H1 (cell line): ENCODE data around the gene ATE1. TPM values are rescaled to one million over a fixed set of nuclear protein-coding genes. Genes with fewer than 3 reads are reported as not detected.

ENCODE experiments used
- ASH2L ChIP-seq: fragments of 200-600, 300-600 bp; sonication (generic); IDR thresholded peaks from one replicate; pipeline ENCODE4 v1.7.1; 2017; ENCODE audit warnings: low read length
- GABPA ChIP-seq: IDR thresholded peaks from 2 replicates; pipeline ENCODE4 v1.6.1; 2011; ENCODE audit warnings: mild to moderate bottlenecking, low read length, moderate library complexity, borderline replicate concordance; ENCODE audit not compliant: insufficient read depth
- GTF2F1 ChIP-seq: IDR thresholded peaks from 2 replicates; pipeline ENCODE4 v1.6.1; 2012; ENCODE audit warnings: low read depth, low read length, improper control_type of control experiment, borderline replicate concordance
- MAFK ChIP-seq: IDR thresholded peaks from 2 replicates; pipeline ENCODE4 v1.6.1; 2012; ENCODE audit warnings: low read depth, mild to moderate bottlenecking, improper control_type of control experiment, low read length
- POLR2AphosphoS5 ChIP-seq: IDR thresholded peaks from 2 replicates; pipeline ENCODE4 v1.6.1; 2011; ENCODE audit warnings: low read depth, low read length
- RBBP5 ChIP-seq: IDR thresholded peaks from 2 replicates; pipeline ENCODE4 v1.7.1; 2012; ENCODE audit warnings: low read depth, mild to moderate bottlenecking, inconsistent platforms, low read length, moderate library complexity, borderline replicate concordance
- USF2 ChIP-seq: IDR thresholded peaks from 2 replicates; pipeline ENCODE4 v1.6.1; 2011; ENCODE audit warnings: low read length, improper control_type of control experiment
- polyA plus RNA-seq, 7 experiments: library from polyadenylated mRNA; depleted of rRNA in 3 of 7; stranded (reverse) in 5 of 7; unstranded in 2 of 7; fragments of >200 nt in 5 of 7; fragments of 200-250 nt in 2 of 7; gene quantifications; 1 replicate in 5 of 7; 2 replicates in 1 of 7; 4 replicates in 1 of 7; pipeline versions ENCODE4 v1.2.1 to v1.2.3, GENCODE V29; 2011 to 2013; ENCODE audit warnings: missing spikeins in 2 of 7, mixed read lengths in 2 of 7
- total RNA-seq: library from RNA; stranded (reverse); fragmentation: NEBNext Ultra II Directional; extraction: Animal tissue kit (Norgen Biotek cat#: 25700); gene quantifications from 2 replicates; pipeline ENCODE4 v1.2.1, GENCODE V29; 2021
- TF ChIP-seq, protein P1 (sequence below): fragments of 300-600 bp; sonication (generic); IDR thresholded peaks from 2 replicates; pipeline ENCODE4 v1.7.1; 2012; ENCODE audit warnings: low read length, moderate library complexity, mild to moderate bottlenecking, inconsistent platforms; ENCODE audit not compliant: insufficient replicate concordance
- TF ChIP-seq, protein P2 (sequence below): IDR thresholded peaks from 2 replicates; pipeline ENCODE4 v1.6.1; 2012; ENCODE audit warnings: low read length, inconsistent platforms

The ATE1 gene
- total and polyA plus RNA-seq, 2 of the 8 experiments (the other 6 are each of a cell fraction or from before 2014, with no cell fraction given) = 8.8 to 26.9 TPM

- TF ChIP-seq, protein P1, sequence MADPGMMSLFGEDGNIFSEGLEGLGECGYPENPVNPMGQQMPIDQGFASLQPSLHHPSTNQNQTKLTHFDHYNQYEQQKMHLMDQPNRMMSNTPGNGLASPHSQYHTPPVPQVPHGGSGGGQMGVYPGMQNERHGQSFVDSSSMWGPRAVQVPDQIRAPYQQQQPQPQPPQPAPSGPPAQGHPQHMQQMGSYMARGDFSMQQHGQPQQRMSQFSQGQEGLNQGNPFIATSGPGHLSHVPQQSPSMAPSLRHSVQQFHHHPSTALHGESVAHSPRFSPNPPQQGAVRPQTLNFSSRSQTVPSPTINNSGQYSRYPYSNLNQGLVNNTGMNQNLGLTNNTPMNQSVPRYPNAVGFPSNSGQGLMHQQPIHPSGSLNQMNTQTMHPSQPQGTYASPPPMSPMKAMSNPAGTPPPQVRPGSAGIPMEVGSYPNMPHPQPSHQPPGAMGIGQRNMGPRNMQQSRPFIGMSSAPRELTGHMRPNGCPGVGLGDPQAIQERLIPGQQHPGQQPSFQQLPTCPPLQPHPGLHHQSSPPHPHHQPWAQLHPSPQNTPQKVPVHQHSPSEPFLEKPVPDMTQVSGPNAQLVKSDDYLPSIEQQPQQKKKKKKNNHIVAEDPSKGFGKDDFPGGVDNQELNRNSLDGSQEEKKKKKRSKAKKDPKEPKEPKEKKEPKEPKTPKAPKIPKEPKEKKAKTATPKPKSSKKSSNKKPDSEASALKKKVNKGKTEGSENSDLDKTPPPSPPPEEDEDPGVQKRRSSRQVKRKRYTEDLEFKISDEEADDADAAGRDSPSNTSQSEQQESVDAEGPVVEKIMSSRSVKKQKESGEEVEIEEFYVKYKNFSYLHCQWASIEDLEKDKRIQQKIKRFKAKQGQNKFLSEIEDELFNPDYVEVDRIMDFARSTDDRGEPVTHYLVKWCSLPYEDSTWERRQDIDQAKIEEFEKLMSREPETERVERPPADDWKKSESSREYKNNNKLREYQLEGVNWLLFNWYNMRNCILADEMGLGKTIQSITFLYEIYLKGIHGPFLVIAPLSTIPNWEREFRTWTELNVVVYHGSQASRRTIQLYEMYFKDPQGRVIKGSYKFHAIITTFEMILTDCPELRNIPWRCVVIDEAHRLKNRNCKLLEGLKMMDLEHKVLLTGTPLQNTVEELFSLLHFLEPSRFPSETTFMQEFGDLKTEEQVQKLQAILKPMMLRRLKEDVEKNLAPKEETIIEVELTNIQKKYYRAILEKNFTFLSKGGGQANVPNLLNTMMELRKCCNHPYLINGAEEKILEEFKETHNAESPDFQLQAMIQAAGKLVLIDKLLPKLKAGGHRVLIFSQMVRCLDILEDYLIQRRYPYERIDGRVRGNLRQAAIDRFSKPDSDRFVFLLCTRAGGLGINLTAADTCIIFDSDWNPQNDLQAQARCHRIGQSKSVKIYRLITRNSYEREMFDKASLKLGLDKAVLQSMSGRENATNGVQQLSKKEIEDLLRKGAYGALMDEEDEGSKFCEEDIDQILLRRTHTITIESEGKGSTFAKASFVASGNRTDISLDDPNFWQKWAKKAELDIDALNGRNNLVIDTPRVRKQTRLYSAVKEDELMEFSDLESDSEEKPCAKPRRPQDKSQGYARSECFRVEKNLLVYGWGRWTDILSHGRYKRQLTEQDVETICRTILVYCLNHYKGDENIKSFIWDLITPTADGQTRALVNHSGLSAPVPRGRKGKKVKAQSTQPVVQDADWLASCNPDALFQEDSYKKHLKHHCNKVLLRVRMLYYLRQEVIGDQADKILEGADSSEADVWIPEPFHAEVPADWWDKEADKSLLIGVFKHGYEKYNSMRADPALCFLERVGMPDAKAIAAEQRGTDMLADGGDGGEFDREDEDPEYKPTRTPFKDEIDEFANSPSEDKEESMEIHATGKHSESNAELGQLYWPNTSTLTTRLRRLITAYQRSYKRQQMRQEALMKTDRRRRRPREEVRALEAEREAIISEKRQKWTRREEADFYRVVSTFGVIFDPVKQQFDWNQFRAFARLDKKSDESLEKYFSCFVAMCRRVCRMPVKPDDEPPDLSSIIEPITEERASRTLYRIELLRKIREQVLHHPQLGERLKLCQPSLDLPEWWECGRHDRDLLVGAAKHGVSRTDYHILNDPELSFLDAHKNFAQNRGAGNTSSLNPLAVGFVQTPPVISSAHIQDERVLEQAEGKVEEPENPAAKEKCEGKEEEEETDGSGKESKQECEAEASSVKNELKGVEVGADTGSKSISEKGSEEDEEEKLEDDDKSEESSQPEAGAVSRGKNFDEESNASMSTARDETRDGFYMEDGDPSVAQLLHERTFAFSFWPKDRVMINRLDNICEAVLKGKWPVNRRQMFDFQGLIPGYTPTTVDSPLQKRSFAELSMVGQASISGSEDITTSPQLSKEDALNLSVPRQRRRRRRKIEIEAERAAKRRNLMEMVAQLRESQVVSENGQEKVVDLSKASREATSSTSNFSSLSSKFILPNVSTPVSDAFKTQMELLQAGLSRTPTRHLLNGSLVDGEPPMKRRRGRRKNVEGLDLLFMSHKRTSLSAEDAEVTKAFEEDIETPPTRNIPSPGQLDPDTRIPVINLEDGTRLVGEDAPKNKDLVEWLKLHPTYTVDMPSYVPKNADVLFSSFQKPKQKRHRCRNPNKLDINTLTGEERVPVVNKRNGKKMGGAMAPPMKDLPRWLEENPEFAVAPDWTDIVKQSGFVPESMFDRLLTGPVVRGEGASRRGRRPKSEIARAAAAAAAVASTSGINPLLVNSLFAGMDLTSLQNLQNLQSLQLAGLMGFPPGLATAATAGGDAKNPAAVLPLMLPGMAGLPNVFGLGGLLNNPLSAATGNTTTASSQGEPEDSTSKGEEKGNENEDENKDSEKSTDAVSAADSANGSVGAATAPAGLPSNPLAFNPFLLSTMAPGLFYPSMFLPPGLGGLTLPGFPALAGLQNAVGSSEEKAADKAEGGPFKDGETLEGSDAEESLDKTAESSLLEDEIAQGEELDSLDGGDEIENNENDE = no peak
- TF ChIP-seq GABPA = no peak
- no peak for TF ChIP-seq RBBP5
- TF ChIP-seq, protein P2, sequence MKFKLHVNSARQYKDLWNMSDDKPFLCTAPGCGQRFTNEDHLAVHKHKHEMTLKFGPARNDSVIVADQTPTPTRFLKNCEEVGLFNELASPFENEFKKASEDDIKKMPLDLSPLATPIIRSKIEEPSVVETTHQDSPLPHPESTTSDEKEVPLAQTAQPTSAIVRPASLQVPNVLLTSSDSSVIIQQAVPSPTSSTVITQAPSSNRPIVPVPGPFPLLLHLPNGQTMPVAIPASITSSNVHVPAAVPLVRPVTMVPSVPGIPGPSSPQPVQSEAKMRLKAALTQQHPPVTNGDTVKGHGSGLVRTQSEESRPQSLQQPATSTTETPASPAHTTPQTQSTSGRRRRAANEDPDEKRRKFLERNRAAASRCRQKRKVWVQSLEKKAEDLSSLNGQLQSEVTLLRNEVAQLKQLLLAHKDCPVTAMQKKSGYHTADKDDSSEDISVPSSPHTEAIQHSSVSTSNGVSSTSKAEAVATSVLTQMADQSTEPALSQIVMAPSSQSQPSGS = no peak
- TF ChIP-seq POLR2AphosphoS5 = no peak
- TF ChIP-seq USF2 = no peak
- TF ChIP-seq ASH2L = no peak
- TF ChIP-seq MAFK = no peak
- no peak for TF ChIP-seq GTF2F1
Measured at GRCh38 chr10:121952226-121952625, 24.4 kb upstream of the ATE1 start (continued).
